Ishikawa (cell line): Measurements from ENCODE around the gene SKIC3.

Experiments used
- CEBPB ChIP-seq: IDR thresholded peaks from 2 replicates; pipeline ENCODE4 v1.6.1; 2012
- CREB1 ChIP-seq: IDR thresholded peaks from 2 replicates; pipeline ENCODE4 v1.6.1; 2012; ENCODE audit warnings: low read depth
- EGR1 ChIP-seq: IDR thresholded peaks from 2 replicates; pipeline ENCODE4 v1.6.1; 2012
- EP300 ChIP-seq: IDR thresholded peaks from 2 replicates; pipeline ENCODE4 v1.6.1; 2012; ENCODE audit warnings: borderline replicate concordance
- FOXM1 ChIP-seq: IDR thresholded peaks from 2 replicates; pipeline ENCODE4 v1.6.1; 2012; ENCODE audit warnings: low read depth, borderline replicate concordance
- MAX ChIP-seq: IDR thresholded peaks from 2 replicates; pipeline ENCODE4 v1.6.1; 2012
- NFIC ChIP-seq: IDR thresholded peaks from 2 replicates; pipeline ENCODE4 v1.6.1; 2012
- RAD21 ChIP-seq: IDR thresholded peaks from 2 replicates; pipeline ENCODE4 v1.6.1; 2012; ENCODE audit warnings: low read depth
- REST ChIP-seq: IDR thresholded peaks from 2 replicates; pipeline ENCODE4 v1.6.1; 2012; ENCODE audit warnings: low read depth, mild to moderate bottlenecking
- TAF1 ChIP-seq: IDR thresholded peaks from 2 replicates; pipeline ENCODE4 v1.6.1; 2012; ENCODE audit warnings: low read depth, mild to moderate bottlenecking
- TCF12 ChIP-seq: IDR thresholded peaks from 2 replicates; pipeline ENCODE4 v1.6.1; 2012; ENCODE audit warnings: low read depth
- TEAD4 ChIP-seq: IDR thresholded peaks from 2 replicates; pipeline ENCODE4 v1.6.1; 2012
- USF1 ChIP-seq: IDR thresholded peaks from 2 replicates; pipeline ENCODE4 v1.6.1; 2012
- YY1 ChIP-seq: IDR thresholded peaks from 2 replicates; pipeline ENCODE4 v1.6.1; 2012; ENCODE audit warnings: low read depth
- ZBTB7A ChIP-seq: IDR thresholded peaks from 2 replicates; pipeline ENCODE4 v1.6.1; 2012; ENCODE audit warnings: low read depth

Gene SKIC3

GRCh38 chr5:95537501-95537900 lies 17.3 kb downstream of the SKIC3 start:
- no peak for TF ChIP-seq YY1

GRCh38 chr5:95533761-95534160 lies 21.0 kb downstream of the SKIC3 start:
- TF ChIP-seq CREB1 (no peak), TEAD4 (no peak), FOXM1 (no peak), CEBPB (no peak), NFIC (no peak), YY1 (no peak), EGR1 (no peak), EP300 (no peak), REST (no peak), TAF1 (no peak)

GRCh38 chr5:95533106-95533505 lies 21.7 kb downstream of the SKIC3 start:
- TF ChIP-seq NFIC (no peak), RAD21 (no peak), MAX (no peak), REST (no peak), YY1 (no peak), TEAD4 (no peak), EGR1 (no peak), CREB1 (no peak), TAF1 (no peak), FOXM1 (no peak), EP300 (no peak), CEBPB (no peak), TCF12 (no peak)

GRCh38 chr5:95532415-95532814 lies 22.4 kb downstream of the SKIC3 start:
- no peak for TF ChIP-seq TCF12
- no peak for TF ChIP-seq FOXM1

GRCh38 chr5:95531491-95531890 lies 23.3 kb downstream of the SKIC3 start:
- TF ChIP-seq TEAD4 (no peak), EGR1 (no peak), YY1 (no peak), REST (no peak), USF1 (no peak), NFIC (no peak), ZBTB7A (no peak), EP300 (no peak), TCF12 (no peak), MAX (no peak), CEBPB (no peak), RAD21 (no peak), FOXM1 (no peak), CREB1 (no peak), TAF1 (no peak)

- TF ChIP-seq REST: no peak
- TF ChIP-seq NFIC: no peak
- no peak for TF ChIP-seq TEAD4
- TF ChIP-seq EGR1: no peak
- no peak for TF ChIP-seq YY1
Measured at GRCh38 chr5:95530416-95530815, 24.4 kb downstream of the SKIC3 start.
